Gastrocnemius medialis (tissue), 4 donors: ENCODE data around the gene MARCHF11.

Source experiments
- POLR2A ChIP-seq, 2 donors: fragments of 450-650 bp; IDR thresholded peaks; one replicate each; pipeline ENCODE4 v1.6.1; 2017; ENCODE audit warnings: antibody characterized with exemption in 2 of 2, mild to moderate bottlenecking in 2 of 2, moderate library complexity in 2 of 2
- TF ChIP-seq, protein P1 (sequence below), 5 experiments: fragments of 450-650 bp in 3 of 5; fragments of 200-600 bp in 2 of 5; sonication (generic) in 2 of 5; IDR thresholded peaks in 4 of 5; conservative IDR thresholded peaks in 1 of 5; 1 replicate in 4 of 5; 2 replicates in 1 of 5; pipeline ENCODE4 v1.5.1; 2016 to 2019; ENCODE audit warnings: antibody characterized with exemption in 5 of 5, mild to moderate bottlenecking in 3 of 5, moderate library complexity in 3 of 5

GRCh38 chr5:16156152-16156551 is 23.4 kb downstream of the MARCHF11 start:
- no peak for TF ChIP-seq POLR2A (IDR thresholded peaks at IDR 0.05)
- TF ChIP-seq, protein P1, sequence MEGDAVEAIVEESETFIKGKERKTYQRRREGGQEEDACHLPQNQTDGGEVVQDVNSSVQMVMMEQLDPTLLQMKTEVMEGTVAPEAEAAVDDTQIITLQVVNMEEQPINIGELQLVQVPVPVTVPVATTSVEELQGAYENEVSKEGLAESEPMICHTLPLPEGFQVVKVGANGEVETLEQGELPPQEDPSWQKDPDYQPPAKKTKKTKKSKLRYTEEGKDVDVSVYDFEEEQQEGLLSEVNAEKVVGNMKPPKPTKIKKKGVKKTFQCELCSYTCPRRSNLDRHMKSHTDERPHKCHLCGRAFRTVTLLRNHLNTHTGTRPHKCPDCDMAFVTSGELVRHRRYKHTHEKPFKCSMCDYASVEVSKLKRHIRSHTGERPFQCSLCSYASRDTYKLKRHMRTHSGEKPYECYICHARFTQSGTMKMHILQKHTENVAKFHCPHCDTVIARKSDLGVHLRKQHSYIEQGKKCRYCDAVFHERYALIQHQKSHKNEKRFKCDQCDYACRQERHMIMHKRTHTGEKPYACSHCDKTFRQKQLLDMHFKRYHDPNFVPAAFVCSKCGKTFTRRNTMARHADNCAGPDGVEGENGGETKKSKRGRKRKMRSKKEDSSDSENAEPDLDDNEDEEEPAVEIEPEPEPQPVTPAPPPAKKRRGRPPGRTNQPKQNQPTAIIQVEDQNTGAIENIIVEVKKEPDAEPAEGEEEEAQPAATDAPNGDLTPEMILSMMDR (IDR thresholded peaks at IDR 0.05 in 4 of 5, conservative IDR thresholded peaks at IDR 0.05 in 1 of 5), result no peak
